Psoas muscle (tissue), 8 donors: ENCODE results near the gene MAST3. TPM values are rescaled to one million over a fixed set of nuclear protein-coding genes. Genes with fewer than 3 reads are reported as not detected.

Experiments
- ATAC-seq, 4 donors: fragments of 200-7000 bp; cut with Tn5 transposase; one replicate each; pipeline ENCODE4 v1.9.1; 2020; ENCODE audit warnings: moderate library complexity in 3 of 4, mild to moderate bottlenecking in 2 of 4
- DNase-seq, 2 donors: peaks; one replicate each; pipeline ENCODE4 v3.0.0-alpha.2; 2020
- H3K27ac ChIP-seq: fragments of 200-600 bp; one replicate; pipeline ENCODE4 v1.8.0; 2022
- H3K27me3 ChIP-seq, 3 donors: fragments of 200-600 bp in 1 of 3; one replicate each; pipeline versions ENCODE4 v1.6.1 to v1.8.0; 2013 to 2022; ENCODE audit warnings: low read length in 2 of 3, mild to moderate bottlenecking in 2 of 3, moderate library complexity in 1 of 3; ENCODE audit not compliant: insufficient read depth in 3 of 3
- H3K36me3 ChIP-seq, 2 donors: fragments of 200-600 bp in 1 of 2; one replicate each; pipeline versions ENCODE4 v1.6.1 to v1.8.0; 2013 to 2022; ENCODE audit warnings: low read depth in 1 of 2, mild to moderate bottlenecking in 1 of 2, moderate library complexity in 1 of 2; ENCODE audit not compliant: insufficient read depth in 1 of 2
- H3K4me1 ChIP-seq: fragments of 200-600 bp; one replicate; pipeline ENCODE4 v1.8.0; 2022
- H3K4me3 ChIP-seq: fragments of 200-600 bp; one replicate; pipeline ENCODE4 v1.8.0; 2022; ENCODE audit warnings: mild to moderate bottlenecking
- H3K9me3 ChIP-seq: fragments of 200-600 bp; one replicate; pipeline ENCODE4 v1.8.0; 2022
- WGBS, 3 donors: extraction: QIAGEN DNeasy Blood & Tissue Kit; methylation state at CpG; one replicate each; pipeline versions ENCODE4 v1.1.6 to v1.1.7; 2013; 5-methylcytosine and 5-hydroxymethylcytosine counted together
- intact Hi-C, 2 donors: fragments of 100-400 bp; cut with DNase I; formaldehyde crosslinking; loops; one replicate each; pipeline versions ENCODE4 v1.11.0 to v1.14.2; 2022
- polyA plus RNA-seq, 3 donors: library from polyadenylated mRNA; stranded (reverse); fragments of 200-250 nt; gene quantifications; one replicate each; pipeline ENCODE4 v1.2.3, GENCODE V29; 2013
- total RNA-seq, 4 donors: library from RNA; stranded (reverse); fragmentation: NEBNext Ultra II Directional in 2 of 4; extraction: Animal tissue kit (Norgen Biotek cat#: 25700) in 2 of 4; gene quantifications; one replicate each; pipeline versions ENCODE4 v1.2.1 to v1.2.4, GENCODE V29; 2021 to 2023
- TF ChIP-seq, protein P1 (sequence below): fragments of 200-600 bp; IDR thresholded peaks from one replicate; pipeline ENCODE4 v1.8.0; 2022; ENCODE audit warnings: antibody characterized with exemption
- donor health status: healthy with polysubstance abuse.
- donor health status: DM: no; HTN: no; CAD: no; lungs with moderate emphysema.
- donor health status: Bipolar disorder and iron deficiency.
- donor health status: healthy.
- donor health status: DM: yes; HTN: yes; CAD: no.
- donor health status: DM: no; HTN: no; CAD: no.
- donor health status: DM: no; HTN: no; CAD: no.
- donor health status: DM: yes; HTN: yes; CAD: no.

MAST3 gene
- total and polyA plus RNA-seq, 7 donors: 0.34 to 5.1 (median 2.5) TPM

DNA sequence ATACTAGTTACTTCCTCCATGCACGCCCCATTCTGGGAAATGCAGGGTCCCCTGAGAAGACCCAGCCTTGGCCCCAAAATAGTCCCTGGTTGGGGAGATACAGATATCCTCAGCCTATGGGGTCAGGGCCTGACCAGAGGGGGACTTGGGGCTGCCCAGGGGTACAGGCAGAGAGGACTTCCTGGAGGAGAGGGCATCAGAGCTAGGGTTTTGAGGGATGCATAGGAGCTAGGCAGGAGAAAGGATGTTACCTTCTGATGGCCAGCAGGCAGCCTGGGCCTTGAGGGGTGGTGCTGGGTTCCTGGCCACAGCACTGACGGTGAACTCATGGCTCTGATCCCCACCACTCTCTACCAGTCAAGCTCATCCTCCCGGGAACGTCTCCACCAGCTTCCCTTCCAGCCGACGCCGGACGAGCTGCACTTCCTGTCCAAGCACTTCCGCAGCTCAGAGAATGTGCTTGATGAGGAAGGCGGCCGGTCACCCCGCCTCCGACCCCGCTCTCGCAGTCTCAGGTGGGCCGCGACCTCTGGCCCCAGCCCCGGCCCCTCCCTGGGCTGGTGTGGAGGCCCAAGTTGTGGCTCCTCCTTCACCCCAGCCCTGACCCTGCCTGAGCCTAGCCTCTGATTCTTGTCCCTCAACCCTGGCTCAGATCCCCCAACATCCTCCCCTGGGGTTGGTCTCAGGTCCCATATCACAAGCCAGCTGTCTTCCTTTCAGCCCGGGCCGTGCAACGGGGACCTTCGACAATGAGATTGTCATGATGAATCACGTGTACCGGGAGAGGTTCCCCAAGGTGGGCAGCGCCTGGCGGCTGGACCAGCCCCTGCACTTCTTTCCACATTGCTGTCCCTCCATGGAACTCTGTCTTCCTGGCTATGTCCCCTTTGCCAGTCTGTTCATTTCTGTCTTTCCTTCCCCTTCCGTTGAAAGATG, 25.6 kb downstream of the MAST3 start:
- Histone ChIP-seq H3K4me3 (no peak overlapping the region), H3K36me3 (peaks cover 0 to 6% of the 10 kb centered on the region in 2 donors), H3K9me3 (no peaks in the 10 kb centered on the region), H3K27me3 (no peaks in the 10 kb centered on the region), H3K4me1 (no peaks in the 10 kb centered on the region), H3K27ac (no peak overlapping the region)
- intact Hi-C loops: no loop called here
- DNase-seq: no peak
- peak in 2 of 4 donors; percentile 14 to 22 for ATAC-seq
- TF ChIP-seq, protein P1, sequence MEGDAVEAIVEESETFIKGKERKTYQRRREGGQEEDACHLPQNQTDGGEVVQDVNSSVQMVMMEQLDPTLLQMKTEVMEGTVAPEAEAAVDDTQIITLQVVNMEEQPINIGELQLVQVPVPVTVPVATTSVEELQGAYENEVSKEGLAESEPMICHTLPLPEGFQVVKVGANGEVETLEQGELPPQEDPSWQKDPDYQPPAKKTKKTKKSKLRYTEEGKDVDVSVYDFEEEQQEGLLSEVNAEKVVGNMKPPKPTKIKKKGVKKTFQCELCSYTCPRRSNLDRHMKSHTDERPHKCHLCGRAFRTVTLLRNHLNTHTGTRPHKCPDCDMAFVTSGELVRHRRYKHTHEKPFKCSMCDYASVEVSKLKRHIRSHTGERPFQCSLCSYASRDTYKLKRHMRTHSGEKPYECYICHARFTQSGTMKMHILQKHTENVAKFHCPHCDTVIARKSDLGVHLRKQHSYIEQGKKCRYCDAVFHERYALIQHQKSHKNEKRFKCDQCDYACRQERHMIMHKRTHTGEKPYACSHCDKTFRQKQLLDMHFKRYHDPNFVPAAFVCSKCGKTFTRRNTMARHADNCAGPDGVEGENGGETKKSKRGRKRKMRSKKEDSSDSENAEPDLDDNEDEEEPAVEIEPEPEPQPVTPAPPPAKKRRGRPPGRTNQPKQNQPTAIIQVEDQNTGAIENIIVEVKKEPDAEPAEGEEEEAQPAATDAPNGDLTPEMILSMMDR: no peak
- 69 to 76% (median 71%) methylated on average over 25 to 27 of the region's 27 CpGs for WGBS, 3 donors

DNA sequence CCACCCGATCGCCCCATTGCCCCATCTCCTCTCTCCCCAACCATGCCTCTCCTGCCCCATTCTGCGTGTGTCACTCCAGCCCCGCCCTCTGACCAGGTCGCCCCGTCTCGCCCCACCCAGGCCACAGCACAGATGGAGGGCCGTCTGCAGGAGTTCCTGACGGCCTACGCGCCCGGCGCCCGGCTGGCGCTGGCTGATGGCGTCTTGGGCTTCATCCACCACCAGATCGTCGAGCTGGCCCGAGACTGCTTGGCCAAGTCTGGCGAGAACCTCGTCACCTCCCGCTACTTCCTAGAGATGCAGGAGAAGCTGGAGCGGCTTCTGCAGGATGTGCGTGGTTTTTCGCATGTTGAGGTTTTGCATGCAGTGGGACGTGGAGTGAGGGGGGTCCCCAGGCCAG, 26.2 kb downstream of the MAST3 start:
- intact Hi-C loops: no loop called here
- peaks cover 0 to 6% of the 10 kb centered on the region in 2 donors for H3K36me3 ChIP-seq

DNA sequence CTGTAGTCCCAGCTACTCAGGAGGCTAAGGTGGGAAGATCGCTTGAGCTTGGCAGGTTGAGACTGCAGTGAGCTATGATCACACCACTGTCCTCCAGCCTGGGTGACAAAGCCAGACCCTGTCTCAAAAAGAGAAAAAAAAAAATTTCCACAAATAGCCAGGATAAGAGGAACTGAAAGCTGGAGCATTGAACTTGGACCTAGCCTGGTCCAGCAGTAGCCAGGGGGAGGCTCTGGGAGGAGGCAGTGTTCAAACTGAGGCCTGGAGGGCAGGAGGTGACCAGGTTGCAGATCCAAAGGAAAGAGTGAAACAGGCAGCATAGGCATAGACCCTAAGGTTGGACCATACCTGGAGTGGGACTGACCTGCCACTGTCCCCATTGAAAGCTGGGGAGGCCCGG, 28.5 kb downstream of the MAST3 start:
- TF ChIP-seq, protein P1: no peak
- WGBS, 3 donors: 63 to 100% (median 72%) methylated on average over 2 of the region's 2 CpGs
- DNase-seq (no peak), ATAC-seq (no peak)
- intact Hi-C loops: no loop called here
- peaks cover 0 to 6% of the 10 kb centered on the region in 2 donors for H3K36me3 ChIP-seq
- no peak overlapping the region for H3K4me3 ChIP-seq
- no peaks in the 10 kb centered on the region for H3K4me1 ChIP-seq
- no peaks in the 10 kb centered on the region for H3K27me3 ChIP-seq
- H3K27ac ChIP-seq: no peak overlapping the region
- H3K9me3 ChIP-seq: no peaks in the 10 kb centered on the region

More for the DNA sequence above, 26.2 kb downstream of the MAST3 start:
- ATAC-seq (no peak), DNase-seq (no peak)
- 77 to 83% (median 78%) methylated on average over 26 of the region's 26 CpGs for WGBS, 3 donors
- Histone ChIP-seq H3K27ac (no peak overlapping the region), H3K9me3 (no peaks in the 10 kb centered on the region), H3K27me3 (no peaks in the 10 kb centered on the region), H3K4me1 (no peaks in the 10 kb centered on the region), H3K4me3 (no peak overlapping the region)
- TF ChIP-seq, protein P1: no peak

DNA sequence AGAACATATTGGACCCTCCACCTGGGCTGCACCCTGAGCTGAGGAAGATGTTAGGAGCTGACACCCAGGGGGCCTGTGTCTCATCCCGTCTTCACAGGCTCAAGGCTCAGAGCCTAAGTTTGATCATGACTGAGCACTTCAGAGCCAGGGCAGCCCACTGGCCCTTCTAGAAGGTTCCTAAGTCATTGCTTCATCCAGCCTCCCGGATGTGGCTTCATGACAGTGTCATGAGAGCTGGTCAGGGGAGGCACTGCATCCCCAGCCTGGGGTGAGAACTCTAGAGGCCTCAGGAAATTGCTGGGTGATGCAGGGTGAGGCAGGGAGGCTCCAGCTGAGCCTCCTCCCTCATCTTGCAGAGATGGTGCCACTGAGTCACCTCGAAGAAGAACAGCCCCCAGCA, 30.5 kb downstream of the MAST3 start:
- Histone ChIP-seq H3K4me3 (no peak overlapping the region), H3K36me3 (peaks cover 0 to 12% of the 10 kb centered on the region in 2 donors), H3K27ac (no peak overlapping the region), H3K9me3 (no peaks in the 10 kb centered on the region), H3K27me3 (no peaks in the 10 kb centered on the region), H3K4me1 (no peaks in the 10 kb centered on the region)
- intact Hi-C loops: no loop called here
- DNase-seq: no peak
- TF ChIP-seq, protein P1: no peak
- 81 to 89% (median 82%) methylated on average over 3 of the region's 3 CpGs for WGBS, 3 donors
- ATAC-seq: no peak
